Dermis microvascular lymphatic vessel endothelial cell (primary cell): ENCODE results near the gene PPP6R3. TPM values are rescaled to one million over a fixed set of nuclear protein-coding genes. Genes with fewer than 3 reads are reported as not detected.

Experiments used
- DNase-seq, 2 donors: peaks; one replicate each; pipeline versions ENCODE4 v3.0.0 to v3.0.0-alpha.2; 2010; ENCODE audit warnings: low read depth in 2 of 2
- total RNA-seq: library from RNA; depleted of rRNA; stranded (reverse); fragments of >200 nt; gene quantifications from 2 replicates; pipeline ENCODE4 v1.2.1, GENCODE V29; 2014

Gene PPP6R3
- total RNA-seq, 1 donor from 2014 or later = 115 TPM

GRCh38 chr11:68551777-68552176 lies 91.2 kb downstream of the PPP6R3 start:
- no peak for DNase-seq

- DNase-seq = no peak
Observed at GRCh38 chr11:68552542-68552941, 92.0 kb downstream of the PPP6R3 start.

- DNase-seq = peak in 1 of 2 donors; percentile 47
Observed at GRCh38 chr11:68560216-68560615, 99.7 kb downstream of the PPP6R3 start.

- no peak for DNase-seq
Observed at GRCh38 chr11:68563454-68563853, 102.9 kb downstream of the PPP6R3 start.

- DNase-seq = no peak
Observed at GRCh38 chr11:68564261-68564660, 103.7 kb downstream of the PPP6R3 start.

- no peak for DNase-seq
Observed at GRCh38 chr11:68565768-68566167, 105.2 kb downstream of the PPP6R3 start.

GRCh38 chr11:68567553-68567952 lies 107.0 kb downstream of the PPP6R3 start:
- DNase-seq = no peak

- no peak for DNase-seq
Observed at GRCh38 chr11:68569357-68569756, 108.8 kb downstream of the PPP6R3 start.

- DNase-seq = no peak
Observed at GRCh38 chr11:68570691-68571090, 110.1 kb downstream of the PPP6R3 start.

- no peak for DNase-seq
Observed at GRCh38 chr11:68574308-68574707, 113.8 kb downstream of the PPP6R3 start.

- DNase-seq = no peak
Observed at GRCh38 chr11:68575025-68575665, 114.6 kb downstream of the PPP6R3 start.

- DNase-seq = no peak
Observed at GRCh38 chr11:68579455-68579854, 118.9 kb downstream of the PPP6R3 start.

GRCh38 chr11:68581439-68581838 lies 120.9 kb downstream of the PPP6R3 start:
- DNase-seq = no peak

- DNase-seq = no peak
Observed at GRCh38 chr11:68581901-68582300, 121.3 kb downstream of the PPP6R3 start.

- no peak for DNase-seq
Observed at GRCh38 chr11:68582416-68583040, 122.0 kb downstream of the PPP6R3 start.

GRCh38 chr11:68583041-68583446 lies 122.5 kb downstream of the PPP6R3 start:
- DNase-seq = no peak

- peak in 1 of 2 donors; percentile 43 for DNase-seq
Observed at GRCh38 chr11:68584097-68584496, 123.5 kb downstream of the PPP6R3 start.

GRCh38 chr11:68584991-68585524 lies 124.5 kb downstream of the PPP6R3 start:
- no peak for DNase-seq

- no peak for DNase-seq
Observed at GRCh38 chr11:68589547-68590216, 129.1 kb downstream of the PPP6R3 start.

- DNase-seq = no peak
Observed at GRCh38 chr11:68591719-68592118, 131.2 kb downstream of the PPP6R3 start.

- DNase-seq = peak; percentile 9 to 61
Observed at GRCh38 chr11:68593441-68593840, 132.9 kb downstream of the PPP6R3 start.

GRCh38 chr11:68594123-68594522 lies 133.6 kb downstream of the PPP6R3 start:
- DNase-seq = no peak

- DNase-seq = peak in 1 of 2 donors; percentile 24
Observed at GRCh38 chr11:68596231-68596630, 135.7 kb downstream of the PPP6R3 start.
